LNCAP (cell line): ENCODE measurements around the gene DXO.

Experiments
- CTCF ChIP-seq: fragments of 450-650 bp; IDR thresholded peaks from 2 replicates; pipeline ENCODE4 v1.5.1; 2017; ENCODE audit warnings: mild to moderate bottlenecking

DXO gene

GRCh38 chr6:31947864-31948263 lies 24.1 kb downstream of the DXO start:
- no peak for TF ChIP-seq CTCF

GRCh38 chr6:31947070-31947675 lies 24.8 kb downstream of the DXO start:
- TF ChIP-seq CTCF: no peak

- TF ChIP-seq CTCF: no peak
Measured at GRCh38 chr6:31946370-31946885, 25.5 kb downstream of the DXO start.

GRCh38 chr6:31945507-31946369 lies 26.2 kb downstream of the DXO start, which contains the start of gene CFB:
Gene CFB (plus strand): TSS chr6:31946095. CDS start chr6:31946222, 127 bp downstream.
- no peak for TF ChIP-seq CTCF

- TF ChIP-seq CTCF: no peak
Measured at GRCh38 chr6:31945154-31945506, 26.8 kb downstream of the DXO start.

GRCh38 chr6:31943742-31944141 lies 28.2 kb downstream of the DXO start:
- no peak for TF ChIP-seq CTCF

- TF ChIP-seq CTCF: no peak
Measured at GRCh38 chr6:31940256-31940664, 31.7 kb downstream of the DXO start.
